GM12864 (cell line): ENCODE measurements around the gene HOXB4.

ENCODE experiments used
- DNase-seq: peaks from one replicate; pipeline ENCODE4 v3.0.0-alpha.2; 2011; ENCODE audit warnings: low read depth
- H3K4me3 ChIP-seq: 2 replicates; pipeline ENCODE4 v1.5.1; 2011; ENCODE audit warnings: mild to moderate bottlenecking, low read depth, low read length, control low read depth
- TF ChIP-seq, protein P1 (sequence below): IDR thresholded peaks from 2 replicates; pipeline ENCODE4 v1.5.1; 2011; ENCODE audit warnings: low read depth, mild to moderate bottlenecking, moderate library complexity, low read length, control low read depth, inconsistent platforms; ENCODE audit errors: missing control alignments

Gene HOXB4

DNA sequence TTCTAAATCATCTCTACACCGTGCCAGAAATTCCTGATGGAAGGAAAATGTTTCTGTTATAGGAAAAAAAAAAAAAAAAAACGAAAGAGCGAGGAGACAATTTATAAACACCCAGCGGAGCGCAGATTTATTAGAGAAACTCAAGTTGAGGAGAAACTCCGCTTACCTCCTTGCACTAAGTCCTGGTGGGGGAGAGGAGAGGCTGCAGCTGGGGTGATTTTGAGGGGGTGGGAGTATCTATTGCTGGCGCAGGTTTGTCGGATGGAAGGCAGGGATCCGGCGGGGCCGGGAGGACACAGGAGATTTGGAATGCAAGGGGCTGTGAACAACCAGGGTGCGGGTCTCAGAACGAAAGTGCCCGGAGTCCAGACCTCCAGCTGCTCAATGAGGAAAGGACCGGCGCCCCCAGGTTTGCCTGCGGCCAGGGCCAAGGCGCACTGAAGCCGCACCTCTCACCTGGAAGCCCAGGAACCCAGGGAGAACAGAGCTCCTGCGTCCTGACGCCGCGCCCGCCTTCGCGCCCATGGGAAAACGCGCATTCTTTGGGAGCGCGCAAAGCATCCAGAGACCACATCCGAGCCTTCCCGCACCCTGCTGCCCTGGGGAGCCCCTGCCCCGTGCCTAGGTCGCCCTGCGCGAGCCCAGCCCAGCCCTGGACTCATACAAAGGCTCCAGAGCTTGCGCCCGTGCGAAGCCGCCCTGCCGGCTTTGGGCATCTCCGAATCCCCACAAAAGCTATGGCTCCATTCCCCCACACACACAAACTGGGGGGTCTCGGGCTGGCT, 39.5 kb upstream of the HOXB4 start:
- DNase-seq, result no peak
- no peak overlapping the region for H3K4me3 ChIP-seq
- TF ChIP-seq, protein P1, sequence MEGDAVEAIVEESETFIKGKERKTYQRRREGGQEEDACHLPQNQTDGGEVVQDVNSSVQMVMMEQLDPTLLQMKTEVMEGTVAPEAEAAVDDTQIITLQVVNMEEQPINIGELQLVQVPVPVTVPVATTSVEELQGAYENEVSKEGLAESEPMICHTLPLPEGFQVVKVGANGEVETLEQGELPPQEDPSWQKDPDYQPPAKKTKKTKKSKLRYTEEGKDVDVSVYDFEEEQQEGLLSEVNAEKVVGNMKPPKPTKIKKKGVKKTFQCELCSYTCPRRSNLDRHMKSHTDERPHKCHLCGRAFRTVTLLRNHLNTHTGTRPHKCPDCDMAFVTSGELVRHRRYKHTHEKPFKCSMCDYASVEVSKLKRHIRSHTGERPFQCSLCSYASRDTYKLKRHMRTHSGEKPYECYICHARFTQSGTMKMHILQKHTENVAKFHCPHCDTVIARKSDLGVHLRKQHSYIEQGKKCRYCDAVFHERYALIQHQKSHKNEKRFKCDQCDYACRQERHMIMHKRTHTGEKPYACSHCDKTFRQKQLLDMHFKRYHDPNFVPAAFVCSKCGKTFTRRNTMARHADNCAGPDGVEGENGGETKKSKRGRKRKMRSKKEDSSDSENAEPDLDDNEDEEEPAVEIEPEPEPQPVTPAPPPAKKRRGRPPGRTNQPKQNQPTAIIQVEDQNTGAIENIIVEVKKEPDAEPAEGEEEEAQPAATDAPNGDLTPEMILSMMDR, result no peak

GRCh38 chr17:48616717-48617470, 38.7 kb upstream of the HOXB4 start:
- TF ChIP-seq, protein P1, result no peak
- no peak for DNase-seq
- H3K4me3 ChIP-seq, result no peak overlapping the region

DNA sequence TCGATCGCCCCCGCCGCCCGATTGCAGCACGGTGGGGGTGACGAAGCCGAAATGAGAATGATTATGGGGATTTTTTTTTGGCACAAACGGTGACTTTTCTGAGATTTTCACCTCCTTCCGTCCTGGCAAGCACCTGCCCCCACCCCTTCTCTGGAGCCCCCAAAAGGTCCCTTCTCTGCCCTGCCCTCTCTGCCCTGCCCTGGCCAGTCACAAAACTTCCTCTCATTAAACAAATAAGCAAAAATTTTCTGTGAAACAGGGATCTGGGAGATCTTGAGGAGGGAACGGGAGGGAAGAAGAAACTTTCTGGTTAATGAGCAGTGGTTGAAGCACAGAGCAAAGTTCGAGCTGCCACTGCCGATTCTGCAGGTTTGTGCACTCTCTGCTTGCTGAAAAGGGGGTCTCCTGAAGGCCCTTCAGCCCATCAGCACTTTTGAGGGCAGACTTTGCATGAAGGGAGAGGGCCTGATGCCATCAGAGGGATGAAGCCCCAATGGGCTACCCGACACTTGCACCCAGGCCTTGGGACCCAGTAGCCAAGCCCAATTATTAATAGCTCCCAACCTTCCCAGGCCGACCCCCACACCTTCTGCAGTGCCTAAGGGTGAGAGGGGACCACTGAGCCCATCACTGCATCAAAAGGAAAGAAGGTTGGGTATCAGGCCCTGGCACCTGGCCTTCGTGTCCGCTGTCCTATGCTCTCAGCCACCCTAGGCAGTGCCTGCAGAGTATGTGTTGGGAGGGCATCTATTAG, 38.0 kb upstream of the HOXB4 start:
- DNase-seq, result no peak

GRCh38 chr17:48615047-48615962, 37.2 kb upstream of the HOXB4 start, which contains the start of gene HOXB8:
HOXB8 (minus strand) TSS chr17:48615292; CDS start chr17:48614704, 588 bp downstream.
- no peak within 1 kb of the TSS for H3K4me3 ChIP-seq
- no peak for DNase-seq
- TF ChIP-seq, protein P1, result no peak

More for the DNA sequence above, 38.0 kb upstream of the HOXB4 start:
- no peak overlapping the region for H3K4me3 ChIP-seq
- TF ChIP-seq, protein P1, result no peak

DNA sequence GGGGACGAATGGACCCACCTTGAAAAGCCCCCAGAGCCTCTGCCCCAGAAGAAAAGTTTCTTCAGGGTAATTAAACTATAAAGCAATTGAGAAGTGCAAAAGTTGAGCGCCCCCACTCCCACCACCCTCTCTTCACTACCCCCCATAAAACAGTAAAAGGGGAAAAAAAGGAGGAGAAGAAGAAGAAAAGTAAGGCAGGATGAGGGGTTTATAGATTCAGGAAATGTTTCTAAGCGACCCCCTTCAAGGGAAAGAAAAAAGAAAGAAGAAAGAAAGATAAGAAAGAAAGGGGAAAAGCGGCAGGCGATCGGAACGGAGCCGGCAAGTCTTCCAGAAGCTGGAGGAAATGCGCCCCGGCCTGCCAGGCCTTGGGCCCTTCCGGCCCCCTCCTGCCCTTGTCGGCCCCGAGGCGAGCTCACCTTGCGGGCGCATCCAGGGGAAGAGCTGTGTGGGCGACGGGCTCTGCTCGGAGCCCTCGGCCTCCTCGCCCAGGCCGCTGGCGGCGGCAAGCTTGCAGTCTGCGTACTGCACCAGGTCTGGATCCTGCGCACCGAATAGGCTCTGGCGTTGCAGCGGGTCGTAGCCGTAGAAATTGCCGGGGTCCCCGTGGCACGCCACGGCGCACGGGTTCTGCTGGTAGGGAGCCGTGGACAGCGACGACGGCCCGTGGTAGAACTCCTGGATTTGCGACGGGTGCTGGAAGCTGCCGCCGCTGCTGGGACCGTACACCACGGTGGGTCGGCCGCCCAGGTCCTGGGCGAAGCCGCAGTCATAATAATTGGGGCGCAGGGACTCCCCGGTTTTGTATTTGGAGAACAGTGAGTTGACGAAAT, 35.9 kb upstream of the HOXB4 start:
- DNase-seq, result no peak
- TF ChIP-seq, protein P1, result no peak
- H3K4me3 ChIP-seq, result no peak overlapping the region
